Measurements from ENCODE around the gene TMEM222.
A peak's percentile ranks its signal among the peaks of the same experiment; 100 is the strongest.

The TMEM222 gene

GRCh38 chr1:27306892-27307761, 14.8 kb upstream of the TMEM222 start:
- TF ChIP-seq, protein P1, sequence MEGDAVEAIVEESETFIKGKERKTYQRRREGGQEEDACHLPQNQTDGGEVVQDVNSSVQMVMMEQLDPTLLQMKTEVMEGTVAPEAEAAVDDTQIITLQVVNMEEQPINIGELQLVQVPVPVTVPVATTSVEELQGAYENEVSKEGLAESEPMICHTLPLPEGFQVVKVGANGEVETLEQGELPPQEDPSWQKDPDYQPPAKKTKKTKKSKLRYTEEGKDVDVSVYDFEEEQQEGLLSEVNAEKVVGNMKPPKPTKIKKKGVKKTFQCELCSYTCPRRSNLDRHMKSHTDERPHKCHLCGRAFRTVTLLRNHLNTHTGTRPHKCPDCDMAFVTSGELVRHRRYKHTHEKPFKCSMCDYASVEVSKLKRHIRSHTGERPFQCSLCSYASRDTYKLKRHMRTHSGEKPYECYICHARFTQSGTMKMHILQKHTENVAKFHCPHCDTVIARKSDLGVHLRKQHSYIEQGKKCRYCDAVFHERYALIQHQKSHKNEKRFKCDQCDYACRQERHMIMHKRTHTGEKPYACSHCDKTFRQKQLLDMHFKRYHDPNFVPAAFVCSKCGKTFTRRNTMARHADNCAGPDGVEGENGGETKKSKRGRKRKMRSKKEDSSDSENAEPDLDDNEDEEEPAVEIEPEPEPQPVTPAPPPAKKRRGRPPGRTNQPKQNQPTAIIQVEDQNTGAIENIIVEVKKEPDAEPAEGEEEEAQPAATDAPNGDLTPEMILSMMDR (IDR thresholded peaks at IDR 0.05; ENCODE audit: insufficient read depth, low read depth, low read length, missing control alignments): no peak
- H3K4me3 ChIP-seq (ENCODE audit: low read length): no peak overlapping the region
- no peak for DNase-seq (ENCODE audit: low read depth)

DNA sequence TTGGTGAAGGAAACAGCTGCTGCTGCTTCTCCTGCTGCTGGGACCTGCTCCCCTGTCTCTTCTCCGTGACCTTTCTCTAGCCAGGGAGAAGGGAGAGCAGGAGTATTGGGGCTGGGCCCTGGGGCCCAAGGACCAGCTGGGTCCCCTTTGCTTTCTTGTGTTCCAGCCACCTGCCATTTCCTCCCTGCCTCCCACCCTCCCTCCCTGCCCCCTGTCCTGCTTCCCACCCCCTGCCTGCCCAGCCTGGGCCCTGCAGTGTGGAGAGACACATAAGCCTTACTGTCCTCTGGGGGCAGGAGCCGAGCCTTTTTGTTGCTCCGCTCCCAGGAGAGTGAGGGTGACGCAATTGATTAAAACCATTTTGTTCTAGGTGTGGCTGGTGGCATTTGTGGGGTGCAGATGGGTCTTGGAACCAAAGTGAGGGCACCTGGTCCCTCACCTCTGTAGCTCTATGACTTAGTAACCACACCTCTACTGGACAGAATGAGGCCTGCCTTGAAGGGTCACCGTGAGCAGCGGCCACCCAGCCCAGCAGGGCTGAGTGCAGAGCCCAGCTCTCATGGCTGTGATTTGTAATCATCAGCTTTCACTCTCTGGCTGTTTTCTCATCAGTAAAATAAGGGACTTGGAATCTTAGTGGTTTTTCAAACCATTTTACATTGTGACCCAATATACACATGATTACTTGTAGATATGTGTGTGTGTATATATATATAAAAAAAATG, 13.9 kb upstream of the TMEM222 start:
- no peak overlapping the region for H3K4me3 ChIP-seq (ENCODE audit: low read length)
- no peak for DNase-seq (ENCODE audit: low read depth)
- TF ChIP-seq, protein P1 (IDR thresholded peaks at IDR 0.05; ENCODE audit: insufficient read depth, low read depth, low read length, missing control alignments): no peak

GRCh38 chr1:27314169-27314568, 7.8 kb upstream of the TMEM222 start:
- TF ChIP-seq, protein P1 (IDR thresholded peaks at IDR 0.05; ENCODE audit: insufficient read depth, low read depth, low read length, missing control alignments): no peak
- H3K4me3 ChIP-seq (ENCODE audit: low read length): no peak overlapping the region
- no peak for DNase-seq (ENCODE audit: low read depth)

GRCh38 chr1:27314737-27315136, 7.2 kb upstream of the TMEM222 start:
- TF ChIP-seq, protein P1 (IDR thresholded peaks at IDR 0.05; ENCODE audit: insufficient read depth, low read depth, low read length, missing control alignments): no peak
- DNase-seq (ENCODE audit: low read depth): no peak

GRCh38 chr1:27316860-27317259, 5.1 kb upstream of the TMEM222 start:
- H3K4me3 ChIP-seq (ENCODE audit: low read length): no peak overlapping the region
- TF ChIP-seq, protein P1 (IDR thresholded peaks at IDR 0.05; ENCODE audit: insufficient read depth, low read depth, low read length, missing control alignments): no peak
- DNase-seq (ENCODE audit: low read depth): peak; percentile 38

More at GRCh38 chr1:27314737-27315136, 7.2 kb upstream of the TMEM222 start:
- no peak overlapping the region for H3K4me3 ChIP-seq (ENCODE audit: low read length)

DNA sequence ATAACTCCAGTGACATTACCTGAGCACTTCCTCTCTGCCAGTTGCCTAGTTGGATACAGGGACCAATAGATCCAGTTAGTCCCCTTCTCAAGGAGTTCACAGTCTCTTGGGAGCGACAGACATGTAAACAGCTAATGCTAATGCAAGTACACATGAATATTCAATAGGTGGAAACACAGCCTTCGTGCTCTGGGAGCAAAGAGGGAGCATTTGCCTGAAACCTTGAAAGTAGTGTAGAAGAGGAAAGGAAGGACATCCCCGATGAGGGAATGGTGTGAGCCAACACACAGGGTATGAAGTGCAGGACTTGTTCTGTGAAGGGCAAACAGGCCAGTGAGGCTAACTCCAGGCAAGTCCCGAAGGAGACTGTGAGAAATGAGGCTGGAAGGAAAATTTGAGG, 3.8 kb upstream of the TMEM222 start:
- no peak overlapping the region for H3K4me3 ChIP-seq (ENCODE audit: low read length)
- TF ChIP-seq, protein P1 (IDR thresholded peaks at IDR 0.05; ENCODE audit: insufficient read depth, low read depth, low read length, missing control alignments): no peak
- DNase-seq (ENCODE audit: low read depth): no peak

All from epithelial cell of esophagus (primary cell).